Measurements from ENCODE around the gene MATK. TPM values are rescaled to one million over a fixed set of nuclear protein-coding genes. Genes with fewer than 3 reads are reported as not detected.

The MATK gene
- total and polyA plus RNA-seq, 4 donors, result 0.78 to 7.0 (median 1.8) TPM

GRCh38 chr19:3781603-3782002, 4.6 kb downstream of the MATK start:
- peaks cover 0 to 1% (median 0%) of the 10 kb centered on the region in 4 donors for H3K36me3 ChIP-seq (ENCODE audit: control insufficient read depth in 4 of 4, insufficient read depth in 3 of 4, low read depth in 1 of 4, low read length in 3 of 4)
- peaks cover 0 to 15% (median under 1%) of the 10 kb centered on the region in 4 donors for H3K27me3 ChIP-seq (ENCODE audit: control insufficient read depth in 4 of 4, insufficient read depth in 4 of 4, low read length in 3 of 4)
- H3K27ac ChIP-seq (ENCODE audit: low read depth in 1 of 2, low read length in 2 of 2), result no peak overlapping the region
- no peak for DNase-seq (ENCODE audit: low spot score)
- no peak overlapping the region for H3K9ac ChIP-seq (ENCODE audit: low read depth in 1 of 2, low read length in 2 of 2)
- WGBS, result 93% methylated on average over 2 of the region's 2 CpGs
- peak overlapping the region in 1 of 3 donors; percentile 8 for H3K4me3 ChIP-seq (ENCODE audit: low read depth in 1 of 3, low read length in 3 of 3)
- H3K9me3 ChIP-seq (ENCODE audit: control insufficient read depth in 4 of 4, low read length in 3 of 4), result peaks cover 10 to 15% (median 14%) of the 10 kb centered on the region in 4 donors
- peaks cover 0 to 7% (median 1%) of the 10 kb centered on the region in 4 donors for H3K4me1 ChIP-seq (ENCODE audit: control insufficient read depth in 4 of 4, insufficient read depth in 4 of 4, low read length in 3 of 4)
- TF ChIP-seq CTCF (IDR thresholded peaks at IDR 0.05; ENCODE audit: low read depth, low read length, missing input control) (no peak), EGR1 (IDR thresholded peaks at IDR 0.05; ENCODE audit: low read depth in 2 of 2) (no peak)

- TF ChIP-seq GABPA (IDR thresholded peaks at IDR 0.05 in 1 of 2, conservative IDR thresholded peaks at IDR 0.05 in 1 of 2) (no peak), SP1 (IDR thresholded peaks at IDR 0.05) (no peak), HNF4A (conservative IDR thresholded peaks at IDR 0.05) (no peak), ATF3 (IDR thresholded peaks at IDR 0.05) (no peak), RXRA (IDR thresholded peaks at IDR 0.05) (no peak), MAX (IDR thresholded peaks at IDR 0.05) (no peak), REST (IDR thresholded peaks at IDR 0.05) (no peak), NR2F2 (IDR thresholded peaks at IDR 0.05) (no peak), JUND (IDR thresholded peaks at IDR 0.05) (no peak), FOXA2 (IDR thresholded peaks at IDR 0.05) (no peak), HNF4G (IDR thresholded peaks at IDR 0.05) (no peak), FOXA1 (IDR thresholded peaks at IDR 0.05) (no peak), CTCF (IDR thresholded peaks at IDR 0.05; ENCODE audit: low read depth, low read length, missing input control) (no peak), EGR1 (IDR thresholded peaks at IDR 0.05; ENCODE audit: low read depth in 2 of 2) (no peak), YY1 (IDR thresholded peaks at IDR 0.05) (no peak), TAF1 (conservative IDR thresholded peaks at IDR 0.05) (no peak)
- DNase-seq (ENCODE audit: low spot score), result no peak
- no peak overlapping the region for H3K9ac ChIP-seq (ENCODE audit: low read depth in 1 of 2, low read length in 2 of 2)
- no peak overlapping the region for H3K4me3 ChIP-seq (ENCODE audit: low read depth in 1 of 3, low read length in 3 of 3)
- H3K27ac ChIP-seq (ENCODE audit: low read depth in 1 of 2, low read length in 2 of 2), result no peak overlapping the region
- peaks cover 0 to 1% (median 0%) of the 10 kb centered on the region in 4 donors for H3K36me3 ChIP-seq (ENCODE audit: control insufficient read depth in 4 of 4, insufficient read depth in 3 of 4, low read depth in 1 of 4, low read length in 3 of 4)
- H3K27me3 ChIP-seq (ENCODE audit: control insufficient read depth in 4 of 4, insufficient read depth in 4 of 4, low read length in 3 of 4), result peaks cover 0 to 15% (median under 1%) of the 10 kb centered on the region in 4 donors
- H3K9me3 ChIP-seq (ENCODE audit: control insufficient read depth in 4 of 4, low read length in 3 of 4), result peaks cover 10 to 15% (median 14%) of the 10 kb centered on the region in 4 donors
- H3K4me1 ChIP-seq (ENCODE audit: control insufficient read depth in 4 of 4, insufficient read depth in 4 of 4, low read length in 3 of 4), result peaks cover 0 to 6% (median 1%) of the 10 kb centered on the region in 4 donors
- WGBS, result 93% methylated on average over 9 of the region's 9 CpGs
Observed at GRCh38 chr19:3780786-3781304, 5.3 kb downstream of the MATK start.
